Activated T-cell treated with anti-CD3 and anti-CD28 coated beads for 4 hours (primary cell): ENCODE measurements around the gene CFAP46.
"Not testable (repeated sequence)": the region's sequence is repeated elsewhere in the genome, so short reads cannot be mapped to it uniquely, and the experiment has no call there.

Source experiments
- DNase-seq: peaks from one replicate; pipeline ENCODE4 v3.0.0-alpha.2; 2020

Gene CFAP46

GRCh38 chr10:132912713-132913558, 29.4 kb downstream of the CFAP46 start:
- DNase-seq = no peak

GRCh38 chr10:132912225-132912712, 30.1 kb downstream of the CFAP46 start:
- no peak for DNase-seq

GRCh38 chr10:132911786-132912097, 30.6 kb downstream of the CFAP46 start:
- DNase-seq = no peak

- DNase-seq = no peak
Observed at GRCh38 chr10:132910901-132911785, 31.2 kb downstream of the CFAP46 start.

GRCh38 chr10:132910186-132910880, 32.0 kb downstream of the CFAP46 start:
- DNase-seq = no peak

GRCh38 chr10:132909491-132910071, 32.8 kb downstream of the CFAP46 start:
- DNase-seq = no peak

DNA sequence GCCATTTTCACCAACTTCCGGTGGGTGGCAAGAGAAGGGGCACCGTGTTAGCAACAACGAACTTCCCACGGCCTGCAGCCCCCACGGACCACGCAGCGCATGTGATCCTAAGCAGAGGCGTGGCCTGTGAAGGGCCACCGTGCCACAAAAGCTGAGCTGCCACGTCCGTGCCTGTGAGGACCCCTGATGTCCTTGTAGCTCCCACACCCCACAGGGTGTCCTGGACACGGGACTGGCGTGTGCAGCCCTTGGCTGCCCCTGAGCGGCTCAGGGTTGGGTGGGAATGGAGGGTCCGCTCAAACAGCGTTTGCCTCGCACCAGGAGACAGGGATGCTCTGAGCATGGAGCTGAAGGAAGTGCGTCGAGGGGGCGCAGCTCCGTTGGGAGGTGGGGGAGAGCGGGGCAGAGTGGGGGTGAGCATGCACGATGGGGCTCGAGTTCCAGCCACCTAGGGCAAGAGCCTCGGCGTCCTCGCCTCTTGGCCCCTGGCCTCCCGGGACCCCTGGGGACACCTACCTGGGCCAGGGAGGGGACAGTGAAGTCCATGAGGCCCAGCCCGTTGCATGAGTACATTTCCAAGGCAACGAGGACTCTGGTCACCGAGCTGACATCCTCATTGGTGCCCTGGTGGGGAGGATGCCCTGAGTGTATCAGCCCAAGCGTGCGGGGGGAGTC, 33.6 kb downstream of the CFAP46 start:
- DNase-seq = no peak

DNA sequence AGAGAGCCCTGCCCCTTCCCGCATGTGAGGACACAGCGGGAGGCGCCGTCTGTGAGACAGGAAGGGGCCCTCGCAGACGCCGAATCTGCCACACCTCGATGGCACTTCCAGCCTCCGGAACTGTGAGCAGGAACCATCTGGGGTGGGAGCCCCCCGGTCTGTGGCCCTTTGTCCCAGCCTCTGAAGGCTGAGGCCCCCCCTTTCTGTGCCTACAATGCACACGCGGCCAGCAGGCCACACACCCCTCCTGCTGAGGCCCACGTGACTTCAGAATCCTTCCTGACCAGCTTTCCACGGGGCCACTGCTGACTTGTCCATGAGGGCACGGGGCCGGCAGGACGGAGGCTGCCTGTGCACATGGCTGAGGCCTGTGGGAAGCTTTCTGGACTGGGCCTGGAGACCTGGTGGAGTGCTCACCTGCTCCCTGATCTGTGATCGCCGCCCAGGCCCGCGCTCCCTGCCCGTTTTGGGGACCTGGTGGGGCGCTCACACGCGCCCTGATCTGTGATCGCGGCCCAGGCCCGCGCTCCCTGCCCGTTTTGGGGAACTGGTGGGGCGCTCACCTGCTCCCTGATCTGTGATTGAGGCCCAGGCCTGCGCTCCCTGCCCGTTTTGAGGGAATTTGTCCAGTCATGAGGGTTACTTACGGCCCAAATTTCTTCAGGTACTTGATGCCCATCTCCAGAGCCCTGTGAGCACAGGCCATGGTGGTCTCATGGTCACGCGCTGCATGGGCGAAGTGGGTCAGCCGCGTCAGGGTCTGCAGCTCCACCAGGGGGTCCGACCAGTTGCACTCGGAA, 34.3 kb downstream of the CFAP46 start:
- no peak for DNase-seq

DNA sequence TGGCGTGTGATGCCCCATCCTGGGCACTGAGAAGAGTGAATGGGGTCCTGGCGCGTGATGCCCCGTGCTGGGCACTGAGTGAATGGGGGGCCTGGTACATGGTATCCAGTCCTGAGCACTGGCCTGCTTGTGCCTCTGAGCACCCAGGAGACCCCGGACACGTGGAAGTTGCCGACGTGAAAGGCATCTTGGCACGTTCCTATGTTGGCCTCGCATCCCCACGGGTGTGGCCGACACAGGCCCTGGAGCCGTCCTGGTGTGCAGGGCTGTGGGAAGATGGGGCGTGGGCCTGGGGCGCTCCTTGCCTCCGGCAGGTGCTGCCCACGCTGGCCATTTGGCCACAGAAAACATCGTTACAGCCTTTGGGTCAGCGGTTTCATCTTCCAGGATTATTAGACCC, 35.5 kb downstream of the CFAP46 start:
- no peak for DNase-seq

GRCh38 chr10:132906106-132906505, 36.3 kb downstream of the CFAP46 start:
- DNase-seq = no peak

DNA sequence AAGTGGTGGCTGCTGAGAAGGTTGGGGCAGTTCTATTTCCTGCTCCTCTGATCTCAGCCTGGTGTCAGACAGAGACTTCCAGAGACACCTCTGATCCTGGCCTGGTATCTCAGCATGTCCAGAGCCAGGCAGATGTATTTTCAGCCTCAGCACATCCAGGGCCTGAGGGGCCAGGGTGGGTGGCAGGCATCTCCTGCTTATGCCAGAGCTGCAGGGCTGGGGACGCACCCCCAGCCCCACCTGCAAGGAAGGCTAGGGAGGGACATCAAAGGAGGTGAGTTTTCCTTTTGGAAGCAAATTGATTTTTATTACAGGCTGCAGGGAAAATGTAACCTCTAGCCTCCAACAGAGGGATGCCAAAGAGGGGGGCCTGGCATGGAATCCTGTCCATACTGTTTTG, 36.7 kb downstream of the CFAP46 start:
- no peak for DNase-seq

DNA sequence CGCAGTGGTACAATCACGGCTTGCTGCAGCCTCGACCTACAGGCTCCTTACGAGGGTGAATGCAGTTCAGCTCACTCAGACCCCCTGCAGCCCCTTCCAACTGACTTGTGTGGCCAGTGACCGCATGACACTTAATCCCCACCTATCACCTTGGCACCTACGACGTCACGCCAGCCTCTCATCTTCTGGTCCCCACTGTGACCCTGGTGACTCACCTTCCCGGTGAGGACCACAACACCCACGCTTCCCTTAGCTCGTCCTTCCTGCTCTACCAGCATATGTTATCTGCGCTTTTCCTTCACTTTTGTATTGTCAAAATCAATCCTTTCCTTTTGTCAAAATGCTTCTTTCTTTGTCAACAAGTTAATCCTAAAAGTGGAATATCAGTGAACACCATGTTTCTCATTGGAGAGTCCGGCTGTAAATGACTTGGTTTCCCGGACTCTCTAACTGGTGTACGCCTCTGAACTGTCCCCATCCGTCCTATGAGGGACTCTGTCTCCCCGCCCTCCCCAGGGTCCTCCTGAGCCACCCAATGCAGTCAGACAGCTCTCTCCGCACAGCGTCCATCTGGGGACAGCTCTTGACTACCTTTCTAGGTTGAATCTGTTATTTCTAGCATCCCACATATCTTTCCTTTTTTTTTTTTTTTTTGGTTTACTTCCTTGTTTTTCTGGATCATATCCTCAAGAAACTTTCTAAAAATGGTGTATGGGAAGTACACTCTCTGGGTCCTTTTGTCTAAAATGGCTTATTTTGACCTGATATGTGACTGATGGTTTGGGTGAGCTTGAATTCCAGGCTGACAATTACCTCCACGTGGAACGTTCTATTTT, 37.3 kb downstream of the CFAP46 start:
- no peak for DNase-seq

DNA sequence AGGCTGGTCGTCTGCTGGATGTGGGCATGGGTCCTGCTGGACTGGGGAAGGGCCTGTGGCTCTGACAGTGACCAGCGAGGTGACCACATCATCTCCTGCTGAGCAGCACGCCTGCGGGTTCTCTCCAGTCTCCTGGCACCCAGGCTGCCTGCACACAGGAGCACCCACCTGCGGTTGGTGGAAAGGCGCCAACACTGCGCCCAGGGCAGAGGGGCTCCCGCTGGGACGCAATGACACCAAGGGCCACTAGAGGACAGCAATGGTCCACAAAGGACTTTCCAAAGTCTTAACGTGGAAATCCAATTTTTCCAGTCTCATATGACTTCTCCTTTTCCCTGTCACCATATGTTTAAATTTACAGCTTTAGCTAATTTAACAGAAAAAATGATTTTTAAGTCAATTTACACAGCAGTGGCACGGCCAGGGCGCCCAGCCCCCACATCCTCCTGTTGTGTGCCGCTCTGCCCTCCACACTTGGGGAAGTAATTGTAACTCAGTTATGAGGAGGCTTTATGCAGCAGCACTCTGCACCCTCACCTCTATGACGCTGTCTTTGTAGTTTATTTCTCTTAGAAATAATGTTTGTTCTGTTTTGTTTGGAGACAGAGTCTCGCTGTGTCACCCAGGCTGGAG, 38.1 kb downstream of the CFAP46 start:
- no peak for DNase-seq

GRCh38 chr10:132902656-132903575, 39.5 kb downstream of the CFAP46 start:
- DNase-seq = not testable (repeated sequence)

DNA sequence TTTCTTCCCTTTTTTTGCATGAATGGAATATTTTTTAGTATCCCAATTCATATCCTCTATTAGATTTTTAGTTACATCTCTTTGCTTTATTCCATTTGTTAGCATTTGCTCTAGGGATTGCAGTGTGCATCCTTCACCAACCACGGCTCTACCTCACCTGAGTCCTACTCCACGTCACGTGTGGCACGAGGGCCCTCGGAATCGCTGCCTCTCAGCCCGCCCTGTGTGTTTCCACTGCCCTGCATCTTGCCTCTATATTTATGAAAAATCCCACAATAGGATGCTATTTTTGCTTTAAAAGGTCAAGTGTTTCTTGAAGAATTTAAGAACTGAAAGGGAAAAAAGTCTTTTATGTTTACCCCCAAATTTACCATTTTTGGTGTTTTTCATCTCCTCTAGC, 41.0 kb downstream of the CFAP46 start:
- DNase-seq = no peak

DNA sequence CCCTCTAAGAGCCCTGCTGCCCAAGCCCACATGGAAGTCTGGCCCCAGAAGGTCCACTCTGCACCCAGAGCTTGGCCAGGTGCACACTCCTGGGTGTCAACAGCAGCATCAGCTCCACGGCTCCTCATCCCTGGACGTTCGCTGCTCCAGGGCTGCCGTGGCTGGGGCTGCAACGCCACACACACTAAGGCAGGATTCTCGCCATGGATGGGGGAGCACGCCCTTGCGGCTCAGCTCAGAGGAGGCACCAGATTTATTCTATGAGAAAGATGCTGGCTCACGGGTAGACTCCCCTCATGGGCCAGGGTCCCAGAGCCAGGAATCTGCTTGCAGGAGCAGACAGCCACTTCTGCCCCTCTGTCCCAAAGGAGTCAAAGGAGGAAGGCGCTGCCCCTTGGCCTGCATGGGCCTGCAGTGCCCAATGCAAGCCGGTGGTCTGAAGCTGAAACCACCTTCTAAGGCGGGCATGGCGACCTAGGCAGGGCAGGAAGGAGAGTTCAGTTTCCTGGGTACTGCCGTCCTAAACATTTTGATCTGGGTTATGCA, 42.1 kb downstream of the CFAP46 start:
- no peak for DNase-seq

DNA sequence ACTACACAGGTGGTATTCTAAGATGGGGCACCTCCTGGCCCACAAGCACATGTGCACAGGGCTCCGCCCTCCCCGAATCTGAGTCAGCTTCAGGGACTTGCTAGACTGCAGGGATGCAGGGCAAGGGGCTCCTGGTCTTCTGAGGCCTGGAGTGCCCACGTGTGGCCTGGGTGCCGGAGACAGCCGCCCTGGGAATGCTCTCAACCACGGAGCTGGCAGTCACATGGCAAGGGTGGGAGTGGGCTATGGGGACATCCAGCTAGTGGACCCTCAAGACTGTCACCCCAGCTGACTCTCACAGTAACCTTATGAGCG, 42.7 kb downstream of the CFAP46 start:
- DNase-seq = no peak

DNA sequence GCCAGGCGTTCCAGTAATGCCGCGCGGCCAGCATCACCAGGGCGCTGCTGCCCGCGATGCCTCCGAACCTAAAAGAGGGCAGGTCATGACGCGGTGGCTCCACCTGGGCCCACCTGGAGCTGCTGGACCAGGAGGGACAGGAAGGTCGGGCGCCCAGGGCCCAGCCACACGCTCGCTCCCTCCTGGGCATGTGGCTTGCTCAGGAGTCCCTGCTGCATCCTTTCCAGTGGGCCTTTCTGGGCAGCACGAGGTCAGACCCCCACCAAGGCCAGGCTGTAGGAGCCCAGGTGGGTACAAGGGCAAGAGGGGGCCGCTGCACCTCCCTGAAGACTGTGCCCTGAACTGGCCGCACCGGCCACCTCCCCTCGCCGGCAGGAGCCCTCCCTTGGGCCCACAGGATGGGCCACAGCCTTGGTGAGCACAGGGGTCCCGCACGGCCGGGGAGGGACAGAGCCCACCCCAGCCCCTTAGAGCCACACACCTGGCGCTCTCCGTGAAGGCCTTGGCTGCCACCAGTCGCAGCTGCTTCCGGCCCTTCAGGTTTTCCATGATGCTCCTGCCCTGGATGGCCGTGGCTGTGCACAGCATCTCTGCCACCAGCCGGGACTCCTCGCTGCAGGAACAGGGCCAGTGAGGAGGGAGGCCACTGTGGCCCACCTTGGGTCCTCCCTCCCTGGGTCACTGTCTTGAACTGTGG, 43.2 kb downstream of the CFAP46 start:
- DNase-seq = no peak
